Measurements from ENCODE around the gene CENPV.
A peak's percentile ranks its signal among the peaks of the same experiment; 100 is the strongest.

Gene CENPV

GRCh38 chr17:16361874-16362273, 8.6 kb upstream of the CENPV start:
- no peak for DNase-seq (ENCODE audit: low read depth)

GRCh38 chr17:16358394-16358793, 5.1 kb upstream of the CENPV start:
- DNase-seq (ENCODE audit: low read depth) = no peak

- DNase-seq (ENCODE audit: low read depth) = no peak
Measured at GRCh38 chr17:16354585-16354984, 1.3 kb upstream of the CENPV start.

GRCh38 chr17:16352667-16353316, 477 bp downstream of the CENPV start:
- peak; percentile 38 for DNase-seq (ENCODE audit: low read depth)

- DNase-seq (ENCODE audit: low read depth) = peak; percentile 41
Measured at GRCh38 chr17:16352303-16352666, 984 bp downstream of the CENPV start.

- DNase-seq (ENCODE audit: low read depth) = no peak
Measured at GRCh38 chr17:16351831-16352230, 1.4 kb downstream of the CENPV start.

- DNase-seq (ENCODE audit: low read depth) = no peak
Measured at GRCh38 chr17:16349431-16349830, 3.8 kb downstream of the CENPV start.

GRCh38 chr17:16348586-16348985, 4.7 kb downstream of the CENPV start:
- DNase-seq (ENCODE audit: low read depth) = no peak

- no peak for DNase-seq (ENCODE audit: low read depth)
Measured at GRCh38 chr17:16346721-16347271, 6.5 kb downstream of the CENPV start.

GRCh38 chr17:16345565-16345964, 7.7 kb downstream of the CENPV start:
- no peak for DNase-seq (ENCODE audit: low read depth)

GRCh38 chr17:16343569-16343968, 9.7 kb downstream of the CENPV start:
- DNase-seq (ENCODE audit: low read depth) = no peak

GRCh38 chr17:16342979-16343378, 10.3 kb downstream of the CENPV start:
- DNase-seq (ENCODE audit: low read depth) = no peak

- no peak for DNase-seq (ENCODE audit: low read depth)
Measured at GRCh38 chr17:16339959-16340358, 13.3 kb downstream of the CENPV start.

GRCh38 chr17:16339402-16339801, 13.9 kb downstream of the CENPV start:
- no peak for DNase-seq (ENCODE audit: low read depth)

GRCh38 chr17:16338391-16338790, 14.9 kb downstream of the CENPV start:
- no peak for DNase-seq (ENCODE audit: low read depth)

GRCh38 chr17:16329519-16330271, 23.6 kb downstream of the CENPV start:
- no peak for DNase-seq (ENCODE audit: low read depth)

- DNase-seq (ENCODE audit: low read depth) = no peak
Measured at GRCh38 chr17:16328997-16329396, 24.3 kb downstream of the CENPV start.

GRCh38 chr17:16327018-16327417, 26.3 kb downstream of the CENPV start:
- DNase-seq (ENCODE audit: low read depth) = no peak

- DNase-seq (ENCODE audit: low read depth) = no peak
Measured at GRCh38 chr17:16325964-16326363, 27.3 kb downstream of the CENPV start.

- DNase-seq (ENCODE audit: low read depth) = no peak
Measured at GRCh38 chr17:16322636-16323035, 30.6 kb downstream of the CENPV start.

- DNase-seq (ENCODE audit: low read depth) = no peak
Measured at GRCh38 chr17:16319969-16320368, 33.3 kb downstream of the CENPV start.

GRCh38 chr17:16314859-16315258, 38.4 kb downstream of the CENPV start:
- DNase-seq (ENCODE audit: low read depth) = no peak

- DNase-seq (ENCODE audit: low read depth) = no peak
Measured at GRCh38 chr17:16314189-16314588, 39.1 kb downstream of the CENPV start.

Measured in activated T-cell treated with anti-CD3 and anti-CD28 coated beads for 48 hours (primary cell).